K562 (cell line): ENCODE measurements around the gene TUT1. TPM values are rescaled to one million over a fixed set of nuclear protein-coding genes. Genes with fewer than 3 reads are reported as not detected.

Experiments
- ATAC-seq: fragments of 200-7000 bp; cut with Tn5 transposase; 3 replicates; pipeline ENCODE4 v1.9.1; 2020; ENCODE audit warnings: moderate library complexity
- BruUV-seq: library from RNA; stranded (reverse); fragments of 400-500 nt; replicated peaks from 2 replicates; lab custom pipeline; 2021; lab: Mats Ljungman, UMichigan
- CTCF ChIA-PET: fragments of 300-600 bp; formaldehyde crosslinking; extraction: SDS; loops from one replicate; lab custom pipeline; 2021; ENCODE audit warnings: low intra/inter-chr PET ratio; lab: Yijun Ruan, JAX
- POLR2A ChIA-PET: fragments of 300-600, 350-650 bp; sonication (Branson Sonifier 250); formaldehyde crosslinking; extraction: SDS; loops from one replicate; lab custom pipeline; 2021; ENCODE audit warnings: antibody characterized with exemption, inconsistent platforms; lab: Yijun Ruan, JAX
- DNase-seq, 4 experiments: peaks; one replicate each; pipeline versions ENCODE4 v3.0.0 to v3.0.0-alpha.2; 2011 to 2018; ENCODE audit warnings: low spot score in 3 of 4, mixed read lengths in 3 of 4; ENCODE audit errors: extremely low read depth in 1 of 4
- FAIRE-seq: peaks from 2 replicates; lab custom pipeline; 2011; peaks lifted over from hg19 to GRCh38; lab: Jason Lieb, UNC
- H2AFZ ChIP-seq: 2 replicates; pipeline ENCODE4 v1.6.0; 2011; ENCODE audit warnings: low read depth, low read length, control low read depth, inconsistent platforms
- H3K27ac ChIP-seq: fragments of 200-600 bp; 3 replicates; pipeline ENCODE4 v1.8.0; 2011; ENCODE audit warnings: low read depth, mild to moderate bottlenecking, control low read depth, inconsistent platforms, low read length, moderate library complexity, mixed read lengths; ENCODE audit errors: extremely low read depth
- H3K27me3 ChIP-seq, 2 experiments: fragments of 300-600 bp in 1 of 2; 2 replicates in 1 of 2; 3 replicates in 1 of 2; pipeline versions ENCODE4 v1.6.0 to v1.8.0; 2011; ENCODE audit warnings: inconsistent platforms in 2 of 2, low read length in 2 of 2, mild to moderate bottlenecking in 1 of 2, mixed read lengths in 1 of 2, moderate library complexity in 1 of 2; ENCODE audit not compliant: control insufficient read depth in 2 of 2, insufficient read depth in 2 of 2
- H3K36me3 ChIP-seq: fragments of 300-600 bp; 3 replicates; pipeline ENCODE4 v1.8.0; 2011; ENCODE audit warnings: mild to moderate bottlenecking, low read length, inconsistent platforms; ENCODE audit not compliant: control insufficient read depth, insufficient read depth
- H3K4me1 ChIP-seq, 2 experiments: fragments of 200-600 bp in 1 of 2; replicated peaks in 1 of 2; 2 replicates in 1 of 2; 3 replicates in 1 of 2; pipeline versions ENCODE4 v1.5.1 to v1.8.0; 2011; ENCODE audit warnings: inconsistent platforms in 2 of 2, low read length in 2 of 2, mild to moderate bottlenecking in 1 of 2, mixed read lengths in 1 of 2, moderate library complexity in 1 of 2; ENCODE audit not compliant: control insufficient read depth in 2 of 2, insufficient read depth in 2 of 2
- H3K4me2 ChIP-seq: 2 replicates; pipeline ENCODE4 v1.6.1; 2011; ENCODE audit warnings: low read length, control low read depth, inconsistent platforms, mixed read lengths; ENCODE audit not compliant: insufficient read depth
- H3K4me3 ChIP-seq: fragments of 200-600 bp; sonication (generic), shearing (Covaris generic); 2 replicates; pipeline ENCODE4 v1.5.1; 2016; ENCODE audit warnings: control low read depth, inconsistent platforms
- H3K79me2 ChIP-seq: fragments of 200-600 bp; 3 replicates; pipeline ENCODE4 v1.8.0; 2011; ENCODE audit warnings: low read length, inconsistent platforms; ENCODE audit not compliant: control insufficient read depth, insufficient read depth
- H3K9ac ChIP-seq, 2 experiments: 2 replicates each; pipeline versions ENCODE4 v1.6.0 to v1.6.1; 2011; ENCODE audit warnings: low read depth in 2 of 2, low read length in 2 of 2, control low read depth in 1 of 2, inconsistent platforms in 1 of 2, mild to moderate bottlenecking in 1 of 2, mixed read lengths in 1 of 2; ENCODE audit not compliant: insufficient read depth in 1 of 2
- H3K9me1 ChIP-seq: one replicate; pipeline ENCODE4 v1.6.0; 2011; ENCODE audit warnings: inconsistent platforms, mild to moderate bottlenecking, low read length, moderate library complexity; ENCODE audit not compliant: control insufficient read depth, insufficient read depth
- H3K9me3 ChIP-seq: replicated peaks from 2 replicates; pipeline ENCODE4 v1.5.1; 2011; ENCODE audit warnings: low read depth, low read length, inconsistent platforms; ENCODE audit not compliant: control insufficient read depth, insufficient read depth
- H4K20me1 ChIP-seq: replicated peaks from 2 replicates; pipeline ENCODE4 v1.6.1; 2011; ENCODE audit warnings: low read length, inconsistent platforms, mixed read lengths; ENCODE audit not compliant: control insufficient read depth, insufficient read depth
- CCAR2 ChIP-seq: fragments of 200-400 bp; formaldehyde crosslinking; IDR thresholded peaks from 2 replicates; pipeline ENCODE4 v1.6.1; 2017; ENCODE audit warnings: mild to moderate bottlenecking, low read depth, low read length
- MECOM ChIP-seq: fragments of 250-450 bp; sonication (Bioruptor Pico); IDR thresholded peaks from 2 replicates; pipeline ENCODE4 v1.8.0; 2022; ENCODE audit warnings: inconsistent platforms
- MTA1 ChIP-seq: fragments of 450-650 bp; IDR thresholded peaks from 2 replicates; pipeline ENCODE4 v1.6.1; 2017; ENCODE audit warnings: borderline replicate concordance
- NONO ChIP-seq, 2 experiments: fragments of 200-400 bp in 1 of 2; fragments of 450-650 bp in 1 of 2; formaldehyde crosslinking in 1 of 2; IDR thresholded peaks; 2 replicates each; pipeline ENCODE4 v1.6.1; 2017; ENCODE audit warnings: low read depth in 2 of 2, mild to moderate bottlenecking in 2 of 2, moderate library complexity in 2 of 2, low read length in 1 of 2
- RHOXF2B ChIP-seq: fragments of 250-450 bp; sonication (Bioruptor Pico); conservative IDR thresholded peaks from 2 replicates; pipeline ENCODE4 v1.5.1; 2021
- SMARCE1 ChIP-seq: fragments of 450-650 bp; IDR thresholded peaks from 2 replicates; pipeline ENCODE4 v1.7.1; 2016; ENCODE audit warnings: mild to moderate bottlenecking
- SRSF1 ChIP-seq: fragments of 200-400 bp; formaldehyde crosslinking; IDR thresholded peaks from 2 replicates; pipeline ENCODE4 v1.6.1; 2017; ENCODE audit warnings: mild to moderate bottlenecking, low read depth, low read length, moderate library complexity
- U2AF1 ChIP-seq: fragments of 200-400 bp; formaldehyde crosslinking; optimal IDR thresholded peaks from 2 replicates; pipeline ENCODE3; 2017; ENCODE audit warnings: mild to moderate bottlenecking, low read depth, low read length, moderate library complexity
- ZBTB7A ChIP-seq: IDR thresholded peaks from 2 replicates; pipeline ENCODE4 v1.6.1; 2011; ENCODE audit warnings: low read depth, mild to moderate bottlenecking, low read length, moderate library complexity, borderline replicate concordance; ENCODE audit not compliant: control insufficient read depth
- ZNF408 ChIP-seq: fragments of 250-450 bp; sonication (Bioruptor Pico); IDR thresholded peaks from 2 replicates; pipeline ENCODE4 v1.4.0; 2020; ENCODE audit warnings: low read depth, mild to moderate bottlenecking, moderate library complexity
- ZNF431 ChIP-seq: sonication (generic); formaldehyde crosslinking; IDR thresholded peaks from 2 replicates; pipeline ENCODE4 v1.8.0; 2022; ENCODE audit warnings: mild to moderate bottlenecking, missing genetic modification reagents
- WGBS: fragments of 100-300 bp; shearing (Covaris generic); methylation state at CpG from one replicate; pipeline ENCODE4 v1.1.6; 2016; ENCODE audit warnings: low coverage, mixed read lengths; ENCODE audit not compliant: insufficient coverage; ENCODE audit errors: missing lambda C conversion rate; 5-methylcytosine and 5-hydroxymethylcytosine counted together
- in situ Hi-C: fragments of 300-500 bp; cut with MboI; formaldehyde crosslinking; loops from 4 replicates; pipeline ENCODE4 v1.15.0; 2018; ENCODE audit warnings: inconsistent platforms, mixed read lengths
- intact Hi-C: fragments of 100-400 bp; cut with micrococcal nuclease; formaldehyde crosslinking; loops from 2 replicates; pipeline ENCODE4 v1.14.2; 2022
- polyA plus RNA-seq, 8 experiments: library from polyadenylated mRNA; depleted of rRNA in 4 of 8; stranded (reverse) in 5 of 8; unstranded in 3 of 8; fragments of >200 nt; fragmentation: Nextera tagmentation in 2 of 8; fragmentation: Illumina TruSeq in 1 of 8; extraction: Ambion mirVana in 2 of 8; extraction: Trizol in 1 of 8; gene quantifications; 2 replicates each; pipeline versions ENCODE4 v1.2.1 to v1.2.3, GENCODE V29; 2011 to 2014; ENCODE audit warnings: inconsistent platforms in 1 of 8, missing spikeins in 1 of 8
- total RNA-seq, 7 experiments: library from RNA; depleted of rRNA in 6 of 7; stranded (reverse); fragments of >200 nt in 6 of 7; fragmentation: Illumina TruSeq in 2 of 7; extraction: Trizol in 2 of 7; gene quantifications; 2 replicates each; pipeline versions ENCODE4 v1.2.1 to v1.2.3, GENCODE V29; 2011 to 2021; ENCODE audit warnings: low replicate concordance in 1 of 7
- TF ChIP-seq, protein P1 (sequence below): fragments of 250-450 bp; sonication (Bioruptor Pico); IDR thresholded peaks from 2 replicates; pipeline ENCODE4 v1.4.0; 2020; ENCODE audit warnings: borderline replicate concordance
- TF ChIP-seq, protein P2 (sequence below): fragments of 250-450 bp; sonication (Bioruptor Pico); IDR thresholded peaks from 2 replicates; pipeline ENCODE4 v1.5.1; 2021; ENCODE audit warnings: mild to moderate bottlenecking
- TF ChIP-seq, protein P3 (sequence below): fragments of 450-650 bp; IDR thresholded peaks from one replicate; pipeline ENCODE4 v1.6.1; 2018; ENCODE audit warnings: mild to moderate bottlenecking, moderate library complexity; ENCODE audit not compliant: partially characterized antibody
- TF ChIP-seq, protein P4 (sequence below): fragments of 450-650 bp; formaldehyde crosslinking; IDR thresholded peaks from 2 replicates; pipeline ENCODE4 v1.4.0; 2022; ENCODE audit warnings: missing genetic modification characterization

TUT1 gene
- total and polyA plus RNA-seq, 9 of the 15 experiments (the other 6 are each of a cell fraction or from before 2014, with no cell fraction given) = 0.66 to 44.3 (median 15.7) TPM

DNA sequence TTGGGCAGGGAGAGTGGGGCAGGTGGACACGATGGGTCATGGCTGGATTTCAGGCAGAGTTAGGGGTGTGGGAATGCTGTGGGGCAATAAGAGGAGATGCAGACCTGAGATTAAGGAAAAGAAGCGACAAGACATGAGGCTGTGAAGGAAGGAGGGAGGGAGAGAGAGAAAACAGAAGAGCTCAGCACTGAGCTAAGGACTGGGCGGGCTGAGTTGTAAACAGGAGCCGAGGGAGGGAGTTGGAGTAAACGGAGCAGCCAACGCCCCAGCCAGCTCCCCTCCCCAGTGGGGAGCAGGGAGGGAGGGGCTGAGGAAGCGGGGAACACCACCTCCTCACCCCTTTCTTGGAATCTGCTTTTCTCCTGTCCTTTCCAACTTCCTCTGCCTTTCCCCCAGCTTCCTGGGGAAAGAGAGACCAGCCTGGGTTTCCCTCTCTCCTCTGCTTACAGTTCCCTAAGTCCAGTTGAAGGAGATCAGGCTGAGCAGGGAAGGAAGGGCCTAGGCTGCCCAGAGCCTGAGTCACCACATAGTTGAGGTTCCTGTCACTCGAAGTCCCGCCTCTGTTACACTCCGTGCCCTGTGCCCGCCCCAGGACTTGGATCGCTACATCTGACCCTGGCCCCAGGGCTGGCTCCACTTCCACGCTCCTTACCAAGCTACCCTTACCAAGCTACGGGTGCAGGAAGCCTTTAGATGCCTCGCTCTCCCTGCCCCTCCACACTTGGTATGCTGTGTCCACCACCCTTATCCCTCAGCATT lies 38.1 kb downstream of the TUT1 start:
- intact Hi-C loops (no loop called here), in situ Hi-C loops (loop anchor here (10.0 kb wide), 1 partner anchor 158 kb away; no protein-coding TSS in a partner anchor)
- Histone ChIP-seq H2AFZ (peak overlapping the region; percentile 94), H3K4me3 (no peak overlapping the region), H3K27ac (peak overlapping the region; percentile 79), H3K27me3 (no peaks in the 10 kb centered on the region), H3K4me1 (peaks cover 68 to 70% of the 10 kb centered on the region in 2 experiments), H3K9me1 (no peaks in the 10 kb centered on the region), H4K20me1 (no peaks in the 10 kb centered on the region; the same call in 1 of the 2 replicates), H3K9ac (peak overlapping the region; percentile 62 to 77), H3K9me3 (no peaks in the 10 kb centered on the region), H3K79me2 (no peaks in the 10 kb centered on the region), H3K36me3 (peaks cover 19% of the 10 kb centered on the region; the same call in 2 of the 3 replicates), H3K4me2 (peak overlapping the region; percentile 74)
- BruUV-seq = no TSS peak
- FAIRE-seq (peak; percentile 85), ATAC-seq (peak; percentile 85), DNase-seq (peak; percentile 60 to 89 (median 72))
- ChIA-PET POLR2A (interaction anchor here (0.6 to 2.8 kb wide), 18 partner anchors 9 to 181 kb away, joined by 3 to 13 read pairs (median 4); partner anchors contain the start of genes C11orf98, CSKMT, EEF1G and MTA2), CTCF (no interaction called here)
- 15% methylated on average over 14 of the region's 15 CpGs for WGBS
- TF ChIP-seq MTA1 (peak; percentile 85), SMARCE1 (peak; percentile 83; the same call in 1 of the 2 replicates), CCAR2 (no peak), MECOM (CRISPR knock-in tag) (no peak), ZNF431 (CRISPR knock-in tag) (no peak), U2AF1 (no peak), ZBTB7A (peak; percentile 74; the same call in 1 of the 2 replicates), NONO (IDR thresholded peaks at IDR 0.05; ENCODE audit: low read depth in 2 of 2, low read length in 1 of 2) (0 out of 4 replicates have a peak, but pooled peaks of 1 of the 2 experiments have one; percentile 9), RHOXF2B (CRISPR knock-in tag) (no peak), ZNF408 (CRISPR knock-in tag) (no peak), SRSF1 (no peak)
- TF ChIP-seq, protein P1, sequence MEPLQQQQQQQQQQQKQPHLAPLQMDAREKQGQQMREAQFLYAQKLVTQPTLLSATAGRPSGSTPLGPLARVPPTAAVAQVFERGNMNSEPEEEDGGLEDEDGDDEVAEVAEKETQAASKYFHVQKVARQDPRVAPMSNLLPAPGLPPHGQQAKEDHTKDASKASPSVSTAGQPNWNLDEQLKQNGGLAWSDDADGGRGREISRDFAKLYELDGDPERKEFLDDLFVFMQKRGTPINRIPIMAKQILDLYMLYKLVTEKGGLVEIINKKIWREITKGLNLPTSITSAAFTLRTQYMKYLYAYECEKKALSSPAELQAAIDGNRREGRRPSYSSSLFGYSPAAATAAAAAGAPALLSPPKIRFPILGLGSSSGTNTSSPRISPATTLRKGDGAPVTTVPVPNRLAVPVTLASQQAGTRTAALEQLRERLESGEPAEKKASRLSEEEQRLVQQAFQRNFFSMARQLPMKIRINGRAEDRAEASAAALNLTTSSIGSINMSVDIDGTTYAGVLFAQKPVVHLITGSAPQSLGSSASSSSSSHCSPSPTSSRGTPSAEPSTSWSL (CRISPR knock-in tag) = no peak
- TF ChIP-seq, protein P2, sequence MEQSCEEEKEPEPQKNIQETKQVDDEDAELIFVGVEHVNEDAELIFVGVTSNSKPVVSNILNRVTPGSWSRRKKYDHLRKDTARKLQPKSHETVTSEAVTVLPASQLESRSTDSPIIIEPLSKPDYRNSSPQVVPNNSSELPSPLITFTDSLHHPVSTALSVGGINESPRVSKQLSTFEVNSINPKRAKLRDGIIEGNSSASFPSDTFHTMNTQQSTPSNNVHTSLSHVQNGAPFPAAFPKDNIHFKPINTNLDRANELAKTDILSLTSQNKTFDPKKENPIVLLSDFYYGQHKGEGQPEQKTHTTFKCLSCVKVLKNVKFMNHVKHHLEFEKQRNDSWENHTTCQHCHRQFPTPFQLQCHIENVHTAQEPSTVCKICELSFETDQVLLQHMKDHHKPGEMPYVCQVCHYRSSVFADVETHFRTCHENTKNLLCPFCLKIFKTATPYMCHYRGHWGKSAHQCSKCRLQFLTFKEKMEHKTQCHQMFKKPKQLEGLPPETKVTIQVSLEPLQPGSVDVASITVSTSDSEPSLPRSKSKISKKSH (CRISPR knock-in tag) = no peak
- TF ChIP-seq, protein P3, sequence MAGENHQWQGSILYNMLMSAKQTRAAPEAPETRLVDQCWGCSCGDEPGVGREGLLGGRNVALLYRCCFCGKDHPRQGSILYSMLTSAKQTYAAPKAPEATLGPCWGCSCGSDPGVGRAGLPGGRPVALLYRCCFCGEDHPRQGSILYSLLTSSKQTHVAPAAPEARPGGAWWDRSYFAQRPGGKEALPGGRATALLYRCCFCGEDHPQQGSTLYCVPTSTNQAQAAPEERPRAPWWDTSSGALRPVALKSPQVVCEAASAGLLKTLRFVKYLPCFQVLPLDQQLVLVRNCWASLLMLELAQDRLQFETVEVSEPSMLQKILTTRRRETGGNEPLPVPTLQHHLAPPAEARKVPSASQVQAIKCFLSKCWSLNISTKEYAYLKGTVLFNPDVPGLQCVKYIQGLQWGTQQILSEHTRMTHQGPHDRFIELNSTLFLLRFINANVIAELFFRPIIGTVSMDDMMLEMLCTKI = no peak
- TF ChIP-seq, protein P4, sequence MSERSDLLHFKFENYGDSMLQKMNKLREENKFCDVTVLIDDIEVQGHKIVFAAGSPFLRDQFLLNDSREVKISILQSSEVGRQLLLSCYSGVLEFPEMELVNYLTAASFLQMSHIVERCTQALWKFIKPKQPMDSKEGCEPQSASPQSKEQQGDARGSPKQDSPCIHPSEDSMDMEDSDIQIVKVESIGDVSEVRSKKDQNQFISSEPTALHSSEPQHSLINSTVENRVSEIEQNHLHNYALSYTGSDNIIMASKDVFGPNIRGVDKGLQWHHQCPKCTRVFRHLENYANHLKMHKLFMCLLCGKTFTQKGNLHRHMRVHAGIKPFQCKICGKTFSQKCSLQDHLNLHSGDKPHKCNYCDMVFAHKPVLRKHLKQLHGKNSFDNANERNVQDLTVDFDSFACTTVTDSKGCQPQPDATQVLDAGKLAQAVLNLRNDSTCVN (CRISPR knock-in tag) = peak; percentile 58; the same call in 1 of the 2 replicates
